ENCODE results near the gene TMEM184B. TPM values are rescaled to one million over a fixed set of nuclear protein-coding genes. Genes with fewer than 3 reads are reported as not detected.

TMEM184B gene
- total RNA-seq, 3 donors from 2014 or later = 35.9 to 63.1 (median 38.2) TPM

DNA sequence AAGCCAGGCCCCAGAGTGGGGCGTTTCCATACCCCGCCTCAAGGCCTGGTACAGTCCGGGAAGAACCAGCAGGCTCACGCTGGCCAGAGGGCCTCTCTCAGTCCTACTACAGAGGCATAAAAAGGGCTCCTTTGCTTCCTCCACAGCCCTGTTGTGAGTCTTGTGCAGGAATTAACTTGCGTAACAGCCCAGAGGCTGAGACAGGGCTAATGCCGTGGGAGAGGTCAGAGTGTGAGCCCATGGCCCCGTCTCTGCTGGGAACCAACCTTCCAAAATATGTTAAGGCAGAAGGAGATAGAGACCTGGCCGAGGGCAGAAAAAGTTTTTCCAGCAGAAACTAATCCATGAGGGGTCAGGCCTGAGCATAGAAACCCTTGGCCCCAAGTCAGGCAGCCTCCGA lies 19.9 kb upstream of the TMEM184B start:
- ATAC-seq (no peak), DNase-seq (no peak)
- Histone ChIP-seq H3K4me1 (ENCODE audit: low read depth) (no peaks in the 10 kb centered on the region), H3K36me3 (ENCODE audit: low read depth) (peaks cover 2% of the 10 kb centered on the region), H3K4me3 (no peak overlapping the region), H3K9me3 (no peaks in the 10 kb centered on the region)
- TF ChIP-seq, protein P1, sequence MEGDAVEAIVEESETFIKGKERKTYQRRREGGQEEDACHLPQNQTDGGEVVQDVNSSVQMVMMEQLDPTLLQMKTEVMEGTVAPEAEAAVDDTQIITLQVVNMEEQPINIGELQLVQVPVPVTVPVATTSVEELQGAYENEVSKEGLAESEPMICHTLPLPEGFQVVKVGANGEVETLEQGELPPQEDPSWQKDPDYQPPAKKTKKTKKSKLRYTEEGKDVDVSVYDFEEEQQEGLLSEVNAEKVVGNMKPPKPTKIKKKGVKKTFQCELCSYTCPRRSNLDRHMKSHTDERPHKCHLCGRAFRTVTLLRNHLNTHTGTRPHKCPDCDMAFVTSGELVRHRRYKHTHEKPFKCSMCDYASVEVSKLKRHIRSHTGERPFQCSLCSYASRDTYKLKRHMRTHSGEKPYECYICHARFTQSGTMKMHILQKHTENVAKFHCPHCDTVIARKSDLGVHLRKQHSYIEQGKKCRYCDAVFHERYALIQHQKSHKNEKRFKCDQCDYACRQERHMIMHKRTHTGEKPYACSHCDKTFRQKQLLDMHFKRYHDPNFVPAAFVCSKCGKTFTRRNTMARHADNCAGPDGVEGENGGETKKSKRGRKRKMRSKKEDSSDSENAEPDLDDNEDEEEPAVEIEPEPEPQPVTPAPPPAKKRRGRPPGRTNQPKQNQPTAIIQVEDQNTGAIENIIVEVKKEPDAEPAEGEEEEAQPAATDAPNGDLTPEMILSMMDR (IDR thresholded peaks at IDR 0.05) = no peak
- intact Hi-C loops (cut with DNase I, micrococcal nuclease) = no loop called here

DNA sequence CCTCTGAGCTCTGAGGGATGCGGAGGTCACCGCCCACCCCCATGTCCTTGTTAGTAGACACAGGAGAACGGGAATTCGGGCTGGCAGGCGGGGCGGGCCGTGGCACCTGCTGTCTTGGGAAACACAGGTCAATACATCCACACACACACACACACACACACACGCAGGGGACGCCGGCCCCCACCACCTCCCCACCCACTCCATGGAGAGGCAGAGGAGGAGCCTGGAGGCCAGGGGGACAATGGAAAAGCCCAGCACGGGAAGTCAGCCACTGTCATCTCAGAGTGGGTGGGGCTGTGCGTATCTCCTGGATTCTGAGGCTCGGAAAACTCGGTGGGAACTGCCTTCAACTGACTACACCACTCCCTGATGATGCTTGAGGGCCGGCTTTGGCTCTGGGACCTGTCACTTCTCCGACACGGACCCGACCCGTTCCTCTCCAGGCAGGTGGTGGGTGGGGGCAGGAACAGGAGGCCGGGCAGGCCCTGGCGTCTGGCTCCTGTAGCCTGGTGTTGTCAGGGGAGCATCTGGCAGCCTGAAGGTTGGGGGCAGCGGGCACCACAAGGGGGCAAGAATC lies 18.5 kb upstream of the TMEM184B start:
- TF ChIP-seq, protein P1 (IDR thresholded peaks at IDR 0.05) = no peak
- intact Hi-C loops (cut with DNase I, micrococcal nuclease) = no loop called here
- no peak for DNase-seq
- ATAC-seq = peak; percentile 58
- Histone ChIP-seq H3K9me3 (no peaks in the 10 kb centered on the region), H3K4me3 (no peak overlapping the region), H3K36me3 (ENCODE audit: low read depth) (no peaks in the 10 kb centered on the region), H3K4me1 (ENCODE audit: low read depth) (no peaks in the 10 kb centered on the region)

DNA sequence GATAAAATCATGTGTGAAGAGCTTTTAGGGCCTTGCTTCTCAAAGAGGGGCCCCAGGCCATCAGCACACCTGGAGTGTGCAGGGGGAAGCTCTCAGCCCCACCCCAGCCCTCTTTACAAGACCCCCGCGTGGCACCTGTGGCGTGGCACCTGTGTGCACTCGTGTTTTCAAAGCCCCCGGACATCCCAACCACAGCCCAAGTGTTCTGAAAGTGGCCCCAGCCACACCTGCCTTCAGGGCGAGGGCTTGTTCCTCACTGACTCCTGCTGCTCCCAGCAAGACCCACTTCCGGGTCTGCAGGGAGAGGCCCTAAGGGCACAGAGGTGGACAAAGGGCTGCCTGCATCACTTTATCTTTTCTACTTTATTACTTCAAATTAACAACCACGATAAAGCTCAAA lies 17.5 kb upstream of the TMEM184B start:
- Histone ChIP-seq H3K9me3 (no peaks in the 10 kb centered on the region), H3K4me1 (ENCODE audit: low read depth) (no peaks in the 10 kb centered on the region), H3K4me3 (no peak overlapping the region), H3K36me3 (ENCODE audit: low read depth) (no peaks in the 10 kb centered on the region)
- intact Hi-C loops (cut with DNase I, micrococcal nuclease) = no loop called here
- DNase-seq (peak; percentile 52 to 73 (median 58)), ATAC-seq (peak; percentile 91)
- TF ChIP-seq, protein P1 (IDR thresholded peaks at IDR 0.05) = no peak

DNA sequence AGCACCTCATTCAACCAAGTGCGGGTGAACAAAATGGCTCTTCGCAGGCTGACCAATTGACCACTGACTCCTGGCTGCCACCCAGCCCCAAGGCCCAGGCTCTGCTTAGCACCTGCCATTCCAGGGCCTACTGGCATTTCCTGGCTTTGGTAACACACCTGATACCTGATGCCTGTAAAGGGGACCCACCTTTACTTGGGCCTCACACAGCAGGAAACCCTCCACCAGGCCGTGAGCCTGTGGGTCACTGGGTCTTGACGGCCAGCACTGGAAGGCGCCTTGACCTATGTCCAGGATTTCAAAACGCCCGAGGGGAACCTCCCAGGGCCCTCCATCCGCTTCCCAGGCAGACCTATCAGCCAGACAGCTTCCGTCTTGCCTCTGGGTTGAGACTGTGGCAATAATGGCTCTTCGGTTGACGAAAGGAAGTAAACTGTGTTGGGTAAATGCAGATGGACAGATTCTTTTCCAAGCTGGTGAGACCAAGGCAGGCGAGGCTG lies 16.8 kb upstream of the TMEM184B start:
- ATAC-seq (peak; percentile 1), DNase-seq (no peak)
- H3K9me3 ChIP-seq = no peaks in the 10 kb centered on the region
- H3K36me3 ChIP-seq (ENCODE audit: low read depth) = no peaks in the 10 kb centered on the region
- no peak overlapping the region for H3K4me3 ChIP-seq
- intact Hi-C loops (cut with DNase I, micrococcal nuclease) = no loop called here
- TF ChIP-seq, protein P1 (IDR thresholded peaks at IDR 0.05) = no peak
- no peaks in the 10 kb centered on the region for H3K4me1 ChIP-seq (ENCODE audit: low read depth)

DNA sequence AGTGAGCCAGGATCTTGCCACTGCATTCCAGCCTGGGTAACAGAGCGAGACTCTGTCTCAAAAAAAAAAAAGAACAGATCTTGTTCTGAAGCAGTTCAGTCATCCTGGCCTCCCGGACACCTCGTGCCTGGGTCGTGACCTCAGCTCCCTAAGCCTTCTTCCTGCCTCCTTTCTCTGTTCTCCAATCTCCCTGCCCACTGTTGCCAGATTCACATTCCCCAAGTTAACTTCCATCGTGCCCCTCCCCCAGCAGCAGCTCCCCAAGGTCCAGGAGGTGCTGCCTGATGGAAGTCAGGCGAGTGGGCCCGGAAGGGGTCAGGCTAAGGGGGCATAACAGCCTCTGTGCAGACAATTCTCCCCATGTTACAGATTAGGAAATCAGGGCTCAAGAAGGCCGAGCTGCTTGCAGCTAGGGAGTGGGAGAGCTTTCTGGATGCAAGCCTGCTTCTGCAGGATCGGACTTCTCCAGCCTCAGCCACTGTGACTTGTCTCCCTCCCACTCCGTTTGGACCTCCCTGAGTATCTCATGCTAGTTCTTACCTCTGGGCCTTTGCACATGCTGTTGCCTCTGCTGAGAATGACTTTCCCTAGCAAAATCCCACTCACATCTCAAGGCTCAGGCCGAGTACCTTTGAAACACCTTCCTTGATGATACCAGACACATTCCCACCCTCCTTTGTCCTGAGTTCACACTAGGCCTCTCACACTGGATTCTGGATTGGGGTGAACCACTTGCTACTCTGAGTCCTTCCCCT lies 14.3 kb upstream of the TMEM184B start:
- intact Hi-C loops (cut with DNase I, micrococcal nuclease) = no loop called here
- H3K9me3 ChIP-seq = no peaks in the 10 kb centered on the region
- TF ChIP-seq, protein P1 (IDR thresholded peaks at IDR 0.05) = no peak
- no peak for ATAC-seq
- H3K4me1 ChIP-seq (ENCODE audit: low read depth) = peaks cover 3% of the 10 kb centered on the region
- H3K4me3 ChIP-seq = no peak overlapping the region
- H3K36me3 ChIP-seq (ENCODE audit: low read depth) = no peaks in the 10 kb centered on the region
- no peak for DNase-seq

Data from mucosa of descending colon (tissue), 3 donors.